OCI-LY7 (cell line): ENCODE results near the gene VEGFA. TPM values are rescaled to one million over a fixed set of nuclear protein-coding genes. Genes with fewer than 3 reads are reported as not detected.

Source experiments
- BruUV-seq: library from RNA; stranded (reverse); fragments of 400-500 nt; replicated peaks from 2 replicates; lab custom pipeline; 2021; lab: Mats Ljungman, UMichigan
- CTCF ChIA-PET: fragments of 300-600 bp; sonication (Branson Sonifier 250); formaldehyde crosslinking; loops from one replicate; lab custom pipeline; 2022; ENCODE audit warnings: antibody characterized with exemption; ENCODE audit not compliant: unreplicated experiment; lab: Charles Lee
- POLR2A ChIA-PET: fragments of 300-600 bp; sonication (Branson Sonifier 250); formaldehyde crosslinking; loops from one replicate; lab custom pipeline; 2022; ENCODE audit warnings: antibody characterized with exemption; lab: Charles Lee
- DNase-seq: peaks from one replicate; pipeline ENCODE4 v3.0.0-alpha.2; 2015; ENCODE audit warnings: low spot score
- H2AFZ ChIP-seq: fragments of 200-600 bp; sonication (generic), shearing (Covaris generic); 2 replicates; pipeline ENCODE4 v1.6.1; 2014; ENCODE audit warnings: mild to moderate bottlenecking, antibody characterized with exemption, low read length, moderate library complexity
- H3K27ac ChIP-seq: fragments of 200-600 bp; sonication (generic); 2 replicates; pipeline ENCODE4 v1.5.1; 2014; ENCODE audit warnings: mixed run types, low read depth, mild to moderate bottlenecking, moderate library complexity, low read length, inconsistent platforms; ENCODE audit not compliant: poor library complexity, severe bottlenecking
- H3K36me3 ChIP-seq: fragments of 200-600 bp; sonication (generic); 2 replicates; pipeline ENCODE4 v1.6.1; 2014; ENCODE audit warnings: mild to moderate bottlenecking, antibody characterized with exemption, low read length, moderate library complexity, mixed read lengths; ENCODE audit not compliant: insufficient read depth
- H3K4me1 ChIP-seq: fragments of 200-600 bp; sonication (generic); 2 replicates; pipeline ENCODE4 v1.5.1; 2014; ENCODE audit warnings: mild to moderate bottlenecking, low read length; ENCODE audit not compliant: insufficient read depth, poor library complexity, severe bottlenecking
- H3K4me2 ChIP-seq: fragments of 200-600 bp; sonication (generic); 2 replicates; pipeline ENCODE4 v1.6.1; 2014; ENCODE audit warnings: mild to moderate bottlenecking, low read length
- H3K4me3 ChIP-seq: fragments of 200-600 bp; sonication (generic); 2 replicates; pipeline ENCODE4 v1.5.1; 2014; ENCODE audit warnings: mild to moderate bottlenecking, low read depth, low read length; ENCODE audit not compliant: poor library complexity, severe bottlenecking
- H3K79me2 ChIP-seq: fragments of 200-600 bp; sonication (generic); 2 replicates; pipeline ENCODE4 v1.6.1; 2016; ENCODE audit warnings: low read depth, mild to moderate bottlenecking, low read length, moderate library complexity, mixed read lengths; ENCODE audit not compliant: insufficient read depth
- H3K9me2 ChIP-seq: fragments of 200-600 bp; sonication (generic); 2 replicates; pipeline ENCODE4 v1.6.1; 2016; ENCODE audit warnings: mild to moderate bottlenecking, low read length, mixed read lengths; ENCODE audit not compliant: insufficient read depth
- H3K9me3 ChIP-seq: fragments of 200-600 bp; sonication (generic); 2 replicates; pipeline ENCODE4 v1.6.1; 2014; ENCODE audit warnings: mild to moderate bottlenecking, mixed run types, low read length, mixed read lengths
- H4K20me1 ChIP-seq: fragments of 200-600 bp; sonication (generic); 2 replicates; pipeline ENCODE4 v1.6.1; 2014; ENCODE audit warnings: mild to moderate bottlenecking, antibody characterized with exemption, low read length, moderate library complexity, mixed read lengths; ENCODE audit not compliant: insufficient read depth
- EZH2phosphoT487 ChIP-seq: fragments of 200-600 bp; sonication (generic); IDR thresholded peaks from 2 replicates; pipeline ENCODE4 v1.6.1; 2018; ENCODE audit warnings: low read depth, borderline replicate concordance, mild to moderate bottlenecking, mixed run types, antibody characterized with exemption, low read length, moderate library complexity, mixed read lengths
- intact Hi-C: fragments of 100-400 bp; cut with micrococcal nuclease; formaldehyde crosslinking; loops from one replicate; pipeline ENCODE4 v1.10.0; 2022; ENCODE audit not compliant: unreplicated experiment
- total RNA-seq, 2 experiments: library from RNA; depleted of rRNA in 1 of 2; stranded (reverse); fragments of >200 nt in 1 of 2; shearing (Covaris generic) in 1 of 2; gene quantifications; 2 replicates each; pipeline ENCODE4 v1.2.3, GENCODE V29; 2014 to 2022
- TF ChIP-seq, protein P1 (sequence below): fragments of 200-600 bp; sonication (generic); conservative IDR thresholded peaks from 2 replicates; pipeline ENCODE4 v1.5.1; 2014; ENCODE audit warnings: mild to moderate bottlenecking, antibody characterized with exemption, low read length, moderate library complexity, mixed read lengths

Gene VEGFA
- total RNA-seq, 2 experiments from 2014 or later = 59.7 to 88.5 TPM

- Histone ChIP-seq H3K4me1 (no peaks in the 10 kb centered on the region), H3K4me2 (no peak overlapping the region), H3K9me2 (no peaks in the 10 kb centered on the region), H3K79me2 (no peaks in the 10 kb centered on the region), H4K20me1 (no peaks in the 10 kb centered on the region), H3K9me3 (no peaks in the 10 kb centered on the region), H2AFZ (no peak overlapping the region), H3K4me3 (no peak overlapping the region), H3K27ac (no peak overlapping the region), H3K36me3 (no peaks in the 10 kb centered on the region)
- no peak for DNase-seq
- BruUV-seq = no TSS peak
- POLR2A ChIA-PET = no interaction called here
- intact Hi-C loops = loop anchor here (5.0 kb wide), 1 partner anchor 98 kb away; no protein-coding TSS in a partner anchor
- TF ChIP-seq, protein P1, sequence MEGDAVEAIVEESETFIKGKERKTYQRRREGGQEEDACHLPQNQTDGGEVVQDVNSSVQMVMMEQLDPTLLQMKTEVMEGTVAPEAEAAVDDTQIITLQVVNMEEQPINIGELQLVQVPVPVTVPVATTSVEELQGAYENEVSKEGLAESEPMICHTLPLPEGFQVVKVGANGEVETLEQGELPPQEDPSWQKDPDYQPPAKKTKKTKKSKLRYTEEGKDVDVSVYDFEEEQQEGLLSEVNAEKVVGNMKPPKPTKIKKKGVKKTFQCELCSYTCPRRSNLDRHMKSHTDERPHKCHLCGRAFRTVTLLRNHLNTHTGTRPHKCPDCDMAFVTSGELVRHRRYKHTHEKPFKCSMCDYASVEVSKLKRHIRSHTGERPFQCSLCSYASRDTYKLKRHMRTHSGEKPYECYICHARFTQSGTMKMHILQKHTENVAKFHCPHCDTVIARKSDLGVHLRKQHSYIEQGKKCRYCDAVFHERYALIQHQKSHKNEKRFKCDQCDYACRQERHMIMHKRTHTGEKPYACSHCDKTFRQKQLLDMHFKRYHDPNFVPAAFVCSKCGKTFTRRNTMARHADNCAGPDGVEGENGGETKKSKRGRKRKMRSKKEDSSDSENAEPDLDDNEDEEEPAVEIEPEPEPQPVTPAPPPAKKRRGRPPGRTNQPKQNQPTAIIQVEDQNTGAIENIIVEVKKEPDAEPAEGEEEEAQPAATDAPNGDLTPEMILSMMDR = no peak
- TF ChIP-seq EZH2phosphoT487 = no peak
- CTCF ChIA-PET = no interaction called here
Observed at GRCh38 chr6:43819958-43820357, 49.9 kb downstream of the VEGFA start.

DNA sequence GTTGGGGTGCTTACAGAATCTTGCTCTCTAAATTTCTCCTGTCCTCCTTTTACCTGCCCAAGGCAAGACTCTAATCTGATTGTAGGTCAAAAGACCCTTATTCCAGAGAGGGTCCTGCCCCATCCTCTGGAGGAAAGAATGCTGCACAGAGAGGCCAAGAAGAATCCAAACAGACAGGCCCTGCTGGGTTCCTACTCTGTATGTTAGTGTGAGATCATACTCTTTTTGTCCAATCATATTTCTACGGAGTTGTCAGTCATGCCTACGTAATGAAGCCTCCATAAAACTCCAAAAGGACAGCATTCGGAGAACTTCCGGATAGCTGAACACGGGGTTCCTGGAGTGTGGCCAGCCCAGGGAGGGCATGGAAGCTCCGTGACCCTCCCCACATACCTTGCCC, 50.5 kb downstream of the VEGFA start:
- no TSS peak for BruUV-seq
- Histone ChIP-seq H4K20me1 (no peaks in the 10 kb centered on the region), H2AFZ (no peak overlapping the region), H3K79me2 (no peaks in the 10 kb centered on the region), H3K9me3 (no peaks in the 10 kb centered on the region), H3K4me3 (no peak overlapping the region), H3K9me2 (no peaks in the 10 kb centered on the region), H3K27ac (no peak overlapping the region), H3K4me1 (no peaks in the 10 kb centered on the region), H3K4me2 (no peak overlapping the region), H3K36me3 (no peaks in the 10 kb centered on the region)
- CTCF ChIA-PET = no interaction called here
- POLR2A ChIA-PET = no interaction called here
- TF ChIP-seq, protein P1 = no peak
- TF ChIP-seq EZH2phosphoT487 = no peak
- intact Hi-C loops = no loop called here
- DNase-seq = no peak

- no peak for DNase-seq
- CTCF ChIA-PET = no interaction called here
- H3K4me3 ChIP-seq = no peak overlapping the region
- no peak for TF ChIP-seq EZH2phosphoT487
- TF ChIP-seq, protein P1 = no peak
- H3K4me2 ChIP-seq = no peak overlapping the region
- H3K9me2 ChIP-seq = no peaks in the 10 kb centered on the region
- no peak overlapping the region for H3K27ac ChIP-seq
- H3K4me1 ChIP-seq = no peaks in the 10 kb centered on the region
- intact Hi-C loops = no loop called here
- no peaks in the 10 kb centered on the region for H3K9me3 ChIP-seq
- POLR2A ChIA-PET = interaction anchor here (0.7 kb wide), 1 partner anchor 9 kb away, joined by 5 read pairs; no protein-coding TSS in a partner anchor
- no TSS peak for BruUV-seq
- H3K79me2 ChIP-seq = no peaks in the 10 kb centered on the region
- no peak overlapping the region for H2AFZ ChIP-seq
- H4K20me1 ChIP-seq = no peaks in the 10 kb centered on the region
- no peaks in the 10 kb centered on the region for H3K36me3 ChIP-seq
Observed at GRCh38 chr6:43821101-43821886, 51.3 kb downstream of the VEGFA start.
